IMR-90 (cell line): ENCODE measurements around the gene BICD1.

Experiments
- BHLHE40 ChIP-seq: fragments of 150-350 bp; IDR thresholded peaks from 2 replicates; pipeline ENCODE4 v1.6.1; 2016; ENCODE audit warnings: mild to moderate bottlenecking, low read depth, low read length
- CEBPB ChIP-seq: IDR thresholded peaks from 2 replicates; pipeline ENCODE4 v1.6.1; 2012; ENCODE audit warnings: low read depth, low read length, improper control_type of control experiment
- CHD1 ChIP-seq: IDR thresholded peaks from 2 replicates; pipeline ENCODE4 v1.6.1; 2012; ENCODE audit warnings: low read depth, low read length, improper control_type of control experiment
- CTCF ChIP-seq: conservative IDR thresholded peaks from 2 replicates; pipeline ENCODE4 v1.5.1; 2012; ENCODE audit warnings: mild to moderate bottlenecking, low read depth, low read length, improper control_type of control experiment
- ELK1 ChIP-seq: fragments of 150-350 bp; IDR thresholded peaks from 2 replicates; pipeline ENCODE4 v1.6.1; 2016; ENCODE audit warnings: low read depth, mild to moderate bottlenecking, low read length, moderate library complexity, borderline replicate concordance
- FOS ChIP-seq: fragments of 150-350 bp; IDR thresholded peaks from 2 replicates; pipeline ENCODE4 v1.6.1; 2016; ENCODE audit warnings: low read depth, low read length
- MAFK ChIP-seq: IDR thresholded peaks from 2 replicates; pipeline ENCODE4 v1.6.1; 2012; ENCODE audit warnings: low read depth, low read length, improper control_type of control experiment
- MAZ ChIP-seq: IDR thresholded peaks from 2 replicates; pipeline ENCODE4 v1.6.1; 2012; ENCODE audit warnings: low read depth, mild to moderate bottlenecking, low read length, improper control_type of control experiment, moderate library complexity, borderline replicate concordance
- MXI1 ChIP-seq: IDR thresholded peaks from 2 replicates; pipeline ENCODE4 v1.6.1; 2012; ENCODE audit warnings: low read depth, mild to moderate bottlenecking, low read length, moderate library complexity, borderline replicate concordance
- POLR2A ChIP-seq: IDR thresholded peaks from 2 replicates; pipeline ENCODE4 v1.6.1; 2012; ENCODE audit warnings: mild to moderate bottlenecking, low read depth, low read length
- RAD21 ChIP-seq: IDR thresholded peaks from 2 replicates; pipeline ENCODE4 v1.6.1; 2012; ENCODE audit warnings: low read length, improper control_type of control experiment
- RCOR1 ChIP-seq: IDR thresholded peaks from 2 replicates; pipeline ENCODE4 v1.6.1; 2012; ENCODE audit warnings: mild to moderate bottlenecking, low read length, improper control_type of control experiment; ENCODE audit not compliant: insufficient replicate concordance
- SMC3 ChIP-seq: fragments of 150-350 bp; IDR thresholded peaks from 2 replicates; pipeline ENCODE4 v1.6.1; 2016; ENCODE audit warnings: low read depth, mild to moderate bottlenecking, antibody characterized with exemption, low read length, moderate library complexity
- USF2 ChIP-seq: fragments of 150-350 bp; IDR thresholded peaks from 2 replicates; pipeline ENCODE4 v1.6.1; 2017; ENCODE audit warnings: mild to moderate bottlenecking, antibody characterized with exemption, low read length, low read depth

- TF ChIP-seq RAD21 (no peak), CTCF (no peak), CEBPB (no peak), POLR2A (no peak), MAFK (no peak), RCOR1 (no peak), MXI1 (no peak), CHD1 (no peak), USF2 (no peak), ELK1 (no peak), FOS (no peak), MAZ (no peak), SMC3 (no peak), BHLHE40 (no peak)
Observed at GRCh38 chr12:32274665-32275064, 168.0 kb downstream of the BICD1 start.
